GM19043 (cell line): ENCODE results near the gene EHBP1.

ENCODE experiments used
- ATAC-seq: cut with Tn5 transposase; IDR thresholded peaks from one replicate; pipeline ENCODE4 v1.9.1; 2021; ENCODE audit warnings: low read depth; ENCODE audit not compliant: unreplicated experiment

EHBP1 gene

DNA sequence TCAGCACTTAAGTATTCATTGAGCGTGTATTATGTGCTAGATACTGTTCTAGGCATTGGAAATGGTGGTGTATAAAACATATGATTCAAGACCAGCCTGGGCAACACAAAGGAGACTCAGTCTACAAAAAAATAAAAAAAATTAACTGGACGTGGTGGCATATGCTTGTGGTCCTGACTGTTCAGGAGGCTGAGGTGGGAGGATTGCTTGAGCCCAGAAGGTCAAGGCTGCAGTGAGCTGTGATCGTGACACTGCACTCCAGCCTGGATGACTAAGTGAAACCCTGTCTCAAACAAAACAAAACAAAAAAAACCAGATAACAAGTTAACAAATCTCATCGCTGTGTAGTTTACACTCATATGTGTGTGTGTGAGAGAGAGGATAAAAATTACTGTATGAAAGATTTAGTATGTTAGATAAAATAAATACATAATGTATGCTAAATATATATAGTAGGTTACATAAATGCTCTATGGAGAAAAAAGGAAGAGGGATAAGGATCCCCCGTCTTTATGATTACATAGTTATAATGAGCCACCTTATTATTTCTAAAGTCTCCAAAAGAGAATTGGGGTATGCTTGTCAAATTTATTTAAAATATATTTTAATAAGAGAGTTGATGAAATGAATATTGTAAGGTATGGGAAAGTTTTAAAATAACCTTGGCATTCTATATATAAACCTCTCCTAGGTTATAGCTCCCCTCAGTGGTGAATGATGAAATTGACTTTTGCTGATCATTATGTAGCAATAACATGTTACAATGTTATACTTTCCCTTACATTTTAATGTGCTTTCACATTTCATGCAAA is 69.2 kb downstream of the EHBP1 start:
- ATAC-seq, result peak; percentile 53

DNA sequence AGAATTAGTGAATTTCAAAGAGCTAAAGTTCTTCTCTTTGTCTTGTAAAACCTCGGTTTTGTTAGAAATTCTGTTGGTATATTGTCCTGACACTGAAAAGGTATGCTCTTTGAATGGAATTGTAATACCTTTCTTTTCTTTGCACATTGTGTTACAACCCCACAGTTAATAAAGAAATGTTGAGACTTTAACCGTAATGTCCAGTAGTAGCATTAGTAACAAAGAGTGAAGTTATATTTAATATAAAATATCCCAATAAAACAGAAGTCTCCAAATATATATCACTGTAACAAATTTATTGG is 69.8 kb downstream of the EHBP1 start:
- no peak for ATAC-seq

DNA sequence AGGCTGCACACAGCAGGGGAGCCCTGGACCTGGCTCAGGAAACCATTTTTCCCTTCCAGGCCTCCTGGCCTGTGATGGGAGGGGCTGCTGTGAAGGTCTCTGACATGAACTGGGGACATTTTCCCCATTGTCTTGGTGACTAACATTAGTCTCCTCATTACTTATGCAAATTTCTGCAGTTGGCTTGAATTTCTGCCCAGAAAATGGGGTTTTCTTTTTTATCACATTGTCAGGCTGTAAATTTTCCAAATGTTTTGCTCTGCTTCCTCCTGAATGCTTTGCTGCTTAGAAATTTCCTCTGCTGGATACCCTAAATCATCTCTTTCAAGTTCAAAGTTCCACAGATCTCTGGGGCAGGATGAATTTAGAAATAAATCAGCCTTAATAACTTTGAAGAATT is 78.2 kb downstream of the EHBP1 start:
- ATAC-seq, result no peak

DNA sequence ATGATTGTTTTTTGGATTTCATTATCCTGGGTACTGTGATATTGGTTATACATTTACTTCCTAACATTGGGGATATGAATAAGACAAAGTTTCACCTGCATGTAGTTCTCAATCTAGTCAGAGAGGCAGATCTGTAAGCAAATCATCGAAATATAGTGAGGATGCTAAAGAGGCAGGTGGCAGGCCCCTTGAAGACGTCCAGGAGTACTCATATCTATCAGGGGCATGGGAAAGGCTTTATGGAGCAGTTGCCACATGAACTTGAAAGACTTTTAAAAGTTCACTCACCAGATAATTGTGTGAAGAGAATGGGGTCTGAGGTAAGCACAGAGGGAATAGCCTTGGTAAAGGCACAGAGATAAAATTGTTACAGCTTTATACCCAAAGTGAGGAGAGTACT is 78.8 kb downstream of the EHBP1 start:
- ATAC-seq, result no peak

DNA sequence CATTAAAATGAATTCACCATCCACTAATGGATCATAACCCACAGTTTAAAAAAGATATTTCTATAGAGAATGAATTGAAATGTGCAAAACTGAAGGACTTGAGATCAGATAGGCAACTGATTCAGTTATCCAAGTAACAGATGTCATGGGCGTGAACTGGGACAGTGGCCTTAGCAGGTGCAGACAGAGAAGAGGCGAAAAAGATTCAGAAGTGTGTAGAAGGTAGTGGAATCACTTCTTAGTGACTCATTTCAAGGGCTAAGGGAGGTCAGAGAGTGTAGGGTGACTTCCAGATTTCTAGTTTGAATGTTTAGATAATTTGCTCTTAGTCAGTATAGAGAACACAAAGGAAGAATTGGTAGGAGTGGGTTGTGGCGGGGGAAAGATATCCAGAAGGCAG is 79.7 kb downstream of the EHBP1 start:
- ATAC-seq, result no peak

DNA sequence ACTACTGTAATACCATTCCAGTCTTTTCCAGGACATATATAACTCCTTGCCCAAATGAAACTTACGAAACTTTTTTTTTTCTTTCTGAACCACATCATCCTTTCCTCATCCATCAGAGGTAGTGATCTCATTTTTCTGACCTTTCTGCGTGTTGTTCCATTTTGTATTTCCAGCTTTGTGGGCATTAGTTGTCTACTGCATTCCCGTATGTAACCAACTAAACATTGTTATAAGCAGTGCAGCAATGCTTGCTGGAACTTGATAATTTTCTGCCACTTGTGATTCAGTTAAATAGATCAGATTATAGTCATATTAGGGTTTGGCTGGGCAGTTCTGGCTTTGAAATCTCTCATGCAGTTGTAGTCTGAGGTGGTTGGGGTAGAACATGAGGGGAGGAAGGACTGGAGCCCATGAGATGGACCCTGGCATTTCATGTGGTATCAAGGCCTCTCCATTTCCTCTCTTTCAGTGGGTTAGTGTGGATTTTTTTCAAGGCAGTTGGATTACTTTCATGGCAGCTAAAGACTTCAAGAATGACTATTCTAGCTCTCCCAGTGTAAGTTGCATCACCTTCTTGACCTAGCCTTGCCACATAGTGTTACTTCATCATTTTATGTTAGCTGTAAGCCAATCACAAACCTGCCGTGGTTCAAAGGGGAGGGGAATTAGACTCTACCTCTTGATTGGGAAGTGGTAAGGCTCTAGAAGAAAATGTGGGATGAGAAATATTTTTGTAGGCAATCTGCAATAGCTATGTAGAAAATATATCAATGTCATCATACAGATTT is 80.5 kb downstream of the EHBP1 start:
- ATAC-seq, result no peak

DNA sequence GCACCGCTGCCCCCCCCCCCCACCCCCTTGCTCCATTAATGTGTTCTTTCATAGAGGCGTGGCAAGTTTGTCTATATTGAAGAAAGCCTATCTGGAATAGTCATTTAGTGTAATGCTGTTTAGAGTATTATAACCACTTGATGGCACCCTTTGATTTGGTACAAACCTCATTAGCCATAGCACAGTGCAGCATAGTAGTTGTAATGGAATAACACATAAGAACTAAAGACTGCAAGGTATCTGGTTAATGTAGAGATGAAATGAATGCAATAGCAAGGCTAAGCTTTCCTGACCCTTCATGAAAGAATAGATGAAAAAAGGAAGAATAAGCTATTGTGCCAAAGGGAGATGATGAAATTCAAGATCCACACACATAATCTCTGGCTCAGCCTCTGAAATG is 81.9 kb downstream of the EHBP1 start:
- ATAC-seq, result peak; percentile 63

DNA sequence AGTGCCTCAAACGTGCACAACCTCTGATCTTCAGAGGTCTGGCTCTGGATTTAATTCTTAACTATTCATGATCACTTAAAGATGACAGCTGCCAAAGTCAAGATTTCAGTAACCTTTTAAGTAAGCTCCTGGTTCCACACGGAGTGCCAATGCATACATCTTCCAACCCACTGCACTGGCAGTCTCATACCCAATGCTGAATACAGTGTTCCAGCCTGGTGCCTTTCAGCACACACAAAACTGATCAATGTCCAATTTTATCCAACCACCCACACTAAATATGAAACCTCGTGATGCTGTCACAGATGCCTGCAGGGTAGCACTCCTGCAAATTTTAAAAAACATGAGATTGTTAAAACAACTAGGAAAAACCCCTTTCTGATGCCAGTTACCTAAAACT is 84.0 kb downstream of the EHBP1 start:
- no peak for ATAC-seq

DNA sequence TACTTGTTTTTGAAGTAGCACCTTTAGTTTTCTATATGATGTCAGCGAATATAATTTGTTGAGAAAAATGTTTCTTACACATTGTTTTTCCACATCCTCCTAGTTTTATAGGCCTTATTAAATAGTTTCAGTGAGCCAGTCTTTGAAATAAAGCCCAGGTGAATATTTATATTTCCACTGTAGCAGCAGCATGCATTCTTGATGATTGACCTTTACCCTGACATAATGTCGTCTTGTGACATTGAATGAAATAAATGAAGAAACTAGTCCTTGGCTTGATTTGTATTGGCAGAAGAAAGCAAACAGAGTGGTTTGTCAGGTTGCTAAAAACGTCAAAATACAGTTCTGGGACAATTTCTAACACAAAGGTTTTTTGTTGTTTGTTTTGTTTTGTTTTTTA is 84.4 kb downstream of the EHBP1 start:
- ATAC-seq, result no peak

DNA sequence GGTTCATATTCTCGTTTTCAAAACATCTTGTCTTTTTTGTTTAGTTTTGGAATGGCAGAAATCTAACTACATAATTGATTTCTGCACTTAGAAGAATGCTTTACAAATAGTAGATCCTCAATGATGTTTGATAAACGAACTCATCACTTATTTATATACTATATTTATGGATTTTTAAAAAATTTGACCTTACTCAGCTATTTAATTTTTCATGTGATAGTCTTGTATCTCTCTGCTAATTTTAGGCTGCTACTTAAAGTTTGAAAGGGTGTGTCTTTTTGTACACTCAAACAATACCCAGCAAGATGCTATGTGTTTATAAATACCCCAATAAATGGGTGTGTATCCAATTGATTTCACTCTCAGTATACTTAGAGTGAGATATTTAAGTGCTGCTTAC is 86.9 kb downstream of the EHBP1 start:
- no peak for ATAC-seq

DNA sequence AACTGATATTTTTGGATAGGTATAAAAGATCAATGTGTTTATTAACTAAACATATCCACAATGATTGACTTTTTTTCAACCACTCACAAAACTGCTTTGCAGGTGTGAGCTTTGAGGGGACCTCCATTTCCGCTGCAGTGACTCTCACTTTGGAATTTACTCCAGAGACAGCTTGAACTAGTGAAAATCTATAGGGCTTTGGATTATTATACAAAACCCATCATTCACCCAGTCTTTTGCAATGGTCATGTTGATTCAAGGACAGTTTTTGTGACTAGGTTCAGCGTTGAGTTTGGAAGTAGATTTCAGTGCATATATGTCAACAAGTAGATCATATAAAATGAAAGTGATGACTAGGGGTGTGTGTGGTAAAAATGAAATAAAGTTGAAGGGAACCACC is 87.7 kb downstream of the EHBP1 start:
- ATAC-seq, result no peak

DNA sequence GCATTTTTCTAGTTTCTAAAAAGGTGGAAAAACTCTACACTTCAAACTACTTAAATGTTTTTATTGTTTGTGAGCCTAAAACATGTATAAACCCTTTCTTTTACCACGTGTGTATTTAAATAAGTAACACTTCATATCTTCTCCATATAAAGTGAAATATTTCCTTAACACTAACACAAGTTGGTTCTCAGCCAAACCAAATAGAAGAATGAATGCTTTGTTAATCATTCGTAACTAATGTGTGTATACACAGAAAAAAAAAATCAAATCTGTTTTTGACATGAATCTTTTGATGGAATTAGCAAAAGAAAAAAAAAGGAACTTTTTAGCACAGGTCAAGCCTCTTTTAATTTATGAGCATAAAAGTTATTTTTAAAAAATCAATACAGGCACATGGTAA is 89.3 kb downstream of the EHBP1 start:
- no peak for ATAC-seq

DNA sequence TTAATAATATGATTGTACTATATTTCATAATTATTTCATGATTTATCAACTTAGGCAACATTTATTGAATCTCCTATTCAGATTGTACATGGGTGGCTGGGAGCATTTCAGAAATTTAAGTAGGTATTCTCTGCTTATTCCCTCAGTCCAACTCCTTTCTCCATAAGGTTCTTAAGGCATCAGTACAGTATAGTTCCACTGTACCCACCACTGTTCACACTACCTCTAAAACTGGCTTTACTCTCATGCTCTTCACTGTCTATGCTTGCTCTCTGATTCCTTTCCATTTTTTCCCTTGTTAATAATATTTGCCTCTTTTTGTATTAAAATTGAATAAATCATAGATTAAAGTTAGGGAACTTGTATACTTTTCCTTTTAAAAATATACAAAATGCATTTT is 89.8 kb downstream of the EHBP1 start:
- no peak for ATAC-seq

DNA sequence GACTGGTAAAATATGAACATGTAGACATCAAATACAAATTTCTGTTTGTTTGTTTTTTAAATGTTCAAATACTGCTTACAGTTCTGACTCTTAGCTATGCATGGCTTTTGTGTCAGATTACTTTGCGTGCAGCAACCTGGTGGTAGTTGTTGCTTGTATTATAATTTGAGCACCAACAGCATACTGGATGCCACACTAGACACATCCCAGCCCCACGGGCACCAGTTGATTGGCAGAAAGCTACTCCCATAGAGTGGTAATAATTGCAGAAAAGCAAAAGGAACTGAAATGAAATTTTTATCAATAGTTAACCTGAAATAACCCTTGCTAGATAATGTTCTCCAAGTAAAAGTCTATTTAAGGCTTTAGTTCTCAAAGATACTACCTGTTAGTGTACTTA is 91.6 kb downstream of the EHBP1 start:
- ATAC-seq, result no peak

DNA sequence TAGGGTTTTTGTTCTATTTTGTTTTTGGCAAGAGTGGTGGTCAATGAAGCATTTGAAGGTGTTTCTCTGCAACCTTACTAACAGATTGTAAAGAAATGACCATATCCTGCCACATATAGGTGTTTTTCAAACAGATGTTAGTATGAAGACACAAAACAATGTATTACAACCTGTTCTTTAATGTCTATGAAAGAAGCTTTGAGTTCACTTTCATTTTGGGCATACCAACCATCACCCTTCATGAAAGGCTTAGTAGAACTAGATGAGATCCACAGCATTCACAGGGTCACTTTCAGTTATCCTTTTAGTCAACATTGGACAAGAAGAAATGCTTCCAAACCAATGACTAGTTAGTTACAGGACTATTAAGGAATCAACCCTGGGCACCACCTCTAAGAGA is 95.1 kb downstream of the EHBP1 start:
- ATAC-seq, result peak; percentile 60

DNA sequence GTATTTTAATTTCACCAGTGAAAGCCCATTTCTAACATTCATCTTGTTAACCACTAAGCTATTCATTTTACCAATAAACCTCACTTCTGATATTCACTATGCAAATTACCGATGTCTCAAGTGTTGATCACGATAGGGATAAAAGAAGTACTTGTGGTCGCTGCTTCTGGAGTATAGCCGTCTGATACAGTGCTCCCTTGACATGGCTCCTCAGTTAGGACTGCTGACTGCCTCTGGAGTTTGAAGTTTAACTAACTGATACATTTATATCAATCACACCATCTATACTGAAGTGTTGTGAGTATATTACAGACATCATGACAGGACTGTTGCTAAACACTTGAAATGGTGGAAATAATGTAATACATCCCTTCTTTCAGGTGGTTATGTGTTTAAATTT is 95.6 kb downstream of the EHBP1 start:
- no peak for ATAC-seq

DNA sequence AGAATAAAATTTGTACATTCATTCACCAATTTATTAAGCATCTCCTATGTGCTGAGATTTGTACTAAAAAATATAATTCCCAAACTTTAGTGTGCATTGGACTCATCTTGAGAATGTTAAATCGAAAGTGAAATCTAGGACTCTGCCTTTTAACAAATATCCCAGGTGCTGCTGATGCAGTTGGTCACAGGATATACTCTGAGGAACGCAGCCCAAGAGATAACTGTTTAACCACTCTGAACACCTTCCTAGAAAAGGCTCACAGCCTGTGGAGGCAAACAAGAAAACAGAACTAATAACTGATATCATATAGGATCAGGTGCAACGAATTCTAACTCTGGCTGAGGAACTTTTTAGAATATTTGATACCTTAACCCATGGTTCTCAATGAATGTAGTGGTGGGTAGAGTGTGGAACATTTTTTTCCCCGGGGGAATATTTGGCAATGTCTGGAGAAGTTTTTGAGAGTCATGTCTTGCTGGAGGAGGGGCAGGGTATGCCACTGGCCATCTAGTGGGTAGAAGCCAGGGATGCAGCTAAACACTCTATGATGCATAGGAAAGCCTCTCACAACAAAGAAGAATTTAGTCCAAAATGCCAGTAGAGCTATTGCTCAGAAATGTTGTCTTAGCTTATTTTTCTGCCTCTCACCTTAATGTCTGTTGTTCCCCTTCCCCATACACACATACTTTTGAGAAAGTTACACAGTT is 96.5 kb downstream of the EHBP1 start:
- no peak for ATAC-seq

DNA sequence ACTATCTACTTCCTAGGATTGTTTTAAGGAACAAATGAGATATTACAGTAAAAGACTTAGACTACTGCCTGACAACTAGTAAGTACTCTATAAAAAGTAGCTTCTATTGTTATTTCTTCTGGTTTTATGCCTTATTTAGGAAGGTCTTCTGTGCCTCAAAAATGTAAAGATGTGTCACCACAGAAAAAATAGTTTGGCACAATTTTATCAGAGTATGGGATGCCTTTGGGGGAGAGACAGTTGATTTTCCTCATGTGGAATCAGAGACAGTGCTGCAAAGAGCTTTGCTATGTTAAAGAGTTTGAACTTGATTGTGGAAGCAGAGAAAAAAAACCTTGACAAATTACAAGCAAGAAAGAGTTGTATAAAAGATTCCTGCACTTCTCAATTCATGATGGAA is 98.4 kb downstream of the EHBP1 start:
- ATAC-seq, result no peak

DNA sequence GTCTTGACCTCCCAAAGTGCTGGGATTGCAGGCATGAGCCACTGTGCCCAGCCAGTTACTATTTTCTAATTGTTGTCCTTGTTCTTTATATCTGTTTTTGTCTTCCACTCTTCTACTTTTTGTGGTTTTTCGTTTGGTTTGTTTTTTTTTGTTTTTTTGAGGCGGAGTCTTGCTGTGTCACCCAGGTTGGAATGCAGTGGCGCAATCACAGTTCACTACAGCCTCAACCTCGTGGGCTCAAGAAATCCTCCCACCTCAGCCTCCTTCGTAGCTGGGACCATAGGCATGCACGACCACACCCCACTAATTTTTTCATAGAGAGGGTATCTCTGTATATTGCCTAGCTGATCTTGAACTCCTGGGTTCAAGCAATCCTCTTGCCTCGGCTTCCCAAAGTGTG is 100.7 kb downstream of the EHBP1 start:
- ATAC-seq, result no peak

DNA sequence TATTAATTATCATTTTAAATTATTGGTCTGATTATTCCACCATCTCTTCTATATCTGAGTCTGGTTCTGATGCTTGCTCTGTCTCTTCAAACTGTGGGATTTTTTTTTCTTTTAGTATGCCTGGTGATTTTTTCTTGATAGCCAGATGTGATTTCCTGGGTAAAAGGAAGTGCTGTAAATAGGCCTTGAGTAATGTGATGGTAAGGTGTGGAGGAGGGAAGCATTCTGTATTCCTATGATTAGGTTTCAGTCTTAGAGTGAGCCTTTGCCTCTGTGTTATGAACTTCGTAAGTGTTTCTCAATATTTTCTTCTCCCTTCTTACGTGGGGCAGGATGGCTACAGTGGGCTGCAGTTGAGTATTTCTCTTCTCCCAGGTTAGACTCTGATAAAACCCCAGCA is 103.0 kb downstream of the EHBP1 start:
- no peak for ATAC-seq

DNA sequence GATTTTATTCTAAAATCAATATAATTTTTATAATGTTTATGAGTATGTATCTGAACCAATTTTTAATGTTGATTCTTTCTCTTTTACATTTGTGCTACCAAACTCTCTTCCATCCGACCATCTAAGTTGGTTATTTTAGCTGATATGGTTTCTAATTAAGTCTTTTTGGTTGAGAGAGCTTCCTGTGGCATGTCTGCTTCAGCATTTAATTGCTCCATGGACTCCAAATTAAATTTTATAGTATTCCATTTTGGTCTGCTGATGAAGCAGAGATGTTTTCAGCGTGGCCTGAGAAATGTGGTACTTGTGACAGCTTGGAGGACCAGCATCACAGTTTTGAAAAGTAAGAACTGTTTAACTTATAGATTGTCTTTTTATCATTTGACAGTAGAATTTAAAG is 105.6 kb downstream of the EHBP1 start:
- ATAC-seq, result no peak

DNA sequence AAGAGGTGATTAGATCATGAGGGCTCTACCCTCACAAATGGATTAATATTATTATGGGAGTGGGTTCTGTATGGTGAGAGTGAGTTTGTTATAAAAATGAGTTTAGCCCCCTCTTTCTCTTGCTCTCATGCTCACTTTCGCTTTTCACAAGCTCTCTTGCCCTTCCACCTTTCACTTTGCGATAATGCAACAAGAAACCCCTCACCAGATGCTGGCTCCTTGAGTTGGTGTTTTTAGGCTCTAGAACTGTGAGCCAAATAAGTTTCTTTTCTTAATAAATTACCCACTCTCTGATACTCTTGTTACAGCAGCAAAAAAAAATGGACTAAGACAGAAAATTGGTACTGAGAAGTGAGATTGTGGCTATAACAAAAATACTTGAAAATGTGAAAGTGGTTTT is 106.5 kb downstream of the EHBP1 start:
- no peak for ATAC-seq
